Osteocyte (in vitro differentiated cells): Measurements from ENCODE around the gene BBIP1. TPM values are rescaled to one million over a fixed set of nuclear protein-coding genes. Genes with fewer than 3 reads are reported as not detected.

Source experiments
- DNase-seq: peaks from one replicate; pipeline ENCODE4 v3.0.0; 2021; ENCODE audit warnings: mixed read lengths; ENCODE audit not compliant: unreplicated experiment; ENCODE audit errors: extremely low spot score
- H3K27ac Mint-ChIP-seq: one replicate; pipeline ENCODE4 v1.8.0; 2021; ENCODE audit warnings: mild to moderate bottlenecking, mixed read lengths; ENCODE audit not compliant: unreplicated experiment
- H3K27me3 Mint-ChIP-seq: one replicate; pipeline ENCODE4 v1.8.0; 2021; ENCODE audit warnings: mixed read lengths; ENCODE audit not compliant: unreplicated experiment
- H3K36me3 Mint-ChIP-seq: one replicate; pipeline ENCODE4 v1.8.0; 2021; ENCODE audit warnings: mixed read lengths; ENCODE audit not compliant: unreplicated experiment
- H3K4me1 Mint-ChIP-seq: one replicate; pipeline ENCODE4 v1.8.0; 2021; ENCODE audit warnings: mixed read lengths; ENCODE audit not compliant: unreplicated experiment
- H3K4me3 Mint-ChIP-seq: one replicate; pipeline ENCODE4 v1.8.0; 2021; ENCODE audit warnings: mild to moderate bottlenecking, moderate library complexity, mixed read lengths; ENCODE audit not compliant: unreplicated experiment
- H3K9me3 Mint-ChIP-seq: one replicate; pipeline ENCODE4 v1.8.0; 2021; ENCODE audit warnings: mixed read lengths; ENCODE audit not compliant: unreplicated experiment
- CTCF ChIP-seq: fragments of 200-600 bp; sonication (generic); IDR thresholded peaks from 2 replicates; pipeline ENCODE4 v1.5.0; 2021; ENCODE audit warnings: antibody characterized with exemption, mild to moderate bottlenecking, moderate library complexity
- total RNA-seq: library from RNA; stranded (reverse); gene quantifications from 2 replicates; pipeline ENCODE4 v1.2.1, GENCODE V29; 2021

Gene BBIP1
- total RNA-seq, 1 donor from 2014 or later, result 39.5 TPM

DNA sequence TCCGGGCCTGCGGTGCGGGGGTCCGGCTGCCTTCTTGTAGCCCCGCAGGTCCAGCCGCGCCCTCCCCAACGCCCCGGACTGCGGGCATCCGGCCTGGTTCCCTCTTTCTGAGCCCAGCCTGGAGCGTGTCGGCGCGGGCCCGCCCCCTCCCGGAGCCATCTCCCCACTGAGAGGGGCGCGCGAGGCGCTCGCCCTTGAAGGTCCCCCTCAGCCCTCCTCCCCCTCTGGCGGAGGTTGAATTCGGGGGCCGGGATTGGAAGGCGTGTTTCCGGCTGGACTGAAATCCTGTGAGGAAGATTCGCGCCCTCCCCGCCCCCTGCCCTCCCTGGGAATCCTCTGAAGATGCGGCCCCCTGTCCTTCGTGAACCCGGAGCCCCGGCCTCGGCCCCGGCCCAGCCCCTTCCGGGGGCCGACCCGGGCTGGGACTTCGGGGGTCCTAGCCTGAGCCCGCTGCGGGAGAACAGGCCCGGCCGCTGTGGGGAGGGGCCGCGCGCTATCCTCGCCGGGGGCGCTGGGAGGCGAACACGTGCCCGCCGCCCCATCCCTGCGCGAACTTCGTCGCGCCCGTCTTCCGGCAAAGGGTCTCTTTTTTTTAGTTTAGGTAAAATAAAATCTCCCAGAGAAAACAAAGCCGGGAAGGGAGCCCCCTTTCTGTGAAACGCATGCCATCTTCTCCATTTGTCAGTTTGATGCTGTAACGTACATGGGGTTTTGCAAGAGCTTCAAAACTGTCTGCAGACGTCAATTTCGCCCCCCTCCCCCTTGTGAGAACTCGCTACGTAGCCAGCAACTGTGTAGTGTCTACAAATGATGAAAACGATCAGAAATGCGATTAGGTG lies 46.6 kb downstream of the BBIP1 start:
- H3K27ac Mint-ChIP-seq, result peak overlapping the region; percentile 81
- no peaks in the 10 kb centered on the region for H3K36me3 Mint-ChIP-seq
- DNase-seq, result peak; percentile 90
- H3K9me3 Mint-ChIP-seq, result no peaks in the 10 kb centered on the region
- no peaks in the 10 kb centered on the region for H3K27me3 Mint-ChIP-seq
- TF ChIP-seq CTCF, result peak; percentile 45
- peak overlapping the region; percentile 87 for H3K4me3 Mint-ChIP-seq
- peaks cover 37% of the 10 kb centered on the region for H3K4me1 Mint-ChIP-seq

GRCh38 chr10:110871298-110872084 lies 47.5 kb downstream of the BBIP1 start, which contains the start of gene PDCD4:
PDCD4 (plus strand) TSS chr10:110871928; CDS start chr10:110876028, 4,100 bp downstream.
- Mint-ChIP-seq H3K36me3 (no peaks in the 10 kb centered on the region), H3K4me1 (peaks cover 39% of the 10 kb centered on the region), H3K27me3 (no peaks in the 10 kb centered on the region), H3K27ac (peak within 1 kb of the TSS; percentile 92), H3K9me3 (no peaks in the 10 kb centered on the region), H3K4me3 (peak within 1 kb of the TSS; percentile 87)
- peak; percentile 100 for DNase-seq
- no peak for TF ChIP-seq CTCF

DNA sequence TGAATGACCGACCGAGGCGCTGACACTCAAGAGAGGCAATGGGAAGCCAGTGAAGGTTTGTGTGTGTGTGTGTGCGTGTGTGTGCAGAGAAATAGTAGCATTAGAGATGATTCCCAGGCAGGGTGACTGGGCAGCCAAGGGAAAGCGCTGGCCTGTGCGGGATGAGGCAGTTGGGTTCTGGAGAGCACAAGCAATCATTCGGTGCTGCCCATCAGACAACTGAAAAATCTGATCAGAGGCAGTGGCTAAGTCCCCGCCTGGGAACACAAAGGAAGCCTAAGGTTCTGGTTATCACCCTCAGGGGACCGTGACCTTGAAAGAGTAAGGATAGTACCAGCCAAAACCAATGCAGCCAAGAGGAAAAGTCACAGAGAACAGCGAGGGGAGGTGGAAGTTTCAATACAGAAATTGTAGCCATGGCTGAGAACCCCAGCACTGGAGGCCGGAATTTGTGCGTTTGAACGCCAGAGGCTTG lies 48.1 kb downstream of the BBIP1 start:
- Mint-ChIP-seq H3K4me1 (peaks cover 46% of the 10 kb centered on the region), H3K27ac (peak overlapping the region; percentile 92), H3K9me3 (no peaks in the 10 kb centered on the region), H3K4me3 (peak overlapping the region; percentile 87), H3K27me3 (no peaks in the 10 kb centered on the region), H3K36me3 (no peaks in the 10 kb centered on the region)
- DNase-seq, result no peak
- TF ChIP-seq CTCF, result no peak

DNA sequence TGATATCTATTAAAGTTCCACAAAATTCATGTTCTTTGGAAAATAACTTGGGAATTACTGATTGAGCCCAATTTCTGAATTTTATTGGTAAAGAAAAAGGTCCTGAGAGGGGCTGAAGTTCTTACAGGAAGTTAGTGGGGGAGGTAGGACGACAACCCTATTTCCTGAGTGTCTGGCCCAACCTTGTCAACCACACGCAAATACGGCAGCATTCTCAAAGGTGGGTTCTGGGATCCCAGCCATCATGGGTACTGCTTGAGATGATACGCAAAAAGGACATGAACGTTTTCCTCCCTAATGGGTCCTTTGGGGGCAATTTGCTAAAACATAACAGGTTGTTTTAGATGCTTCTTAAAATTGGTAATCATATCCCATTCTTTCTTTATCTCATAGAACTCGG lies 50.0 kb downstream of the BBIP1 start:
- H3K4me1 Mint-ChIP-seq, result peaks cover 54% of the 10 kb centered on the region
- no peaks in the 10 kb centered on the region for H3K9me3 Mint-ChIP-seq
- TF ChIP-seq CTCF, result no peak
- DNase-seq, result no peak
- no peak overlapping the region for H3K27ac Mint-ChIP-seq
- no peaks in the 10 kb centered on the region for H3K36me3 Mint-ChIP-seq
- no peak overlapping the region for H3K4me3 Mint-ChIP-seq
- no peaks in the 10 kb centered on the region for H3K27me3 Mint-ChIP-seq
